Activated CD4-positive, alpha-beta memory T cell treated with anti-CD3 and anti-CD28 coated beads, Interleukin-2, amount 10 ng/mL, durations not matched to agents 7 days and 5 days (primary cell): Measurements from ENCODE around the gene MYBPHL. TPM values are rescaled to one million over a fixed set of nuclear protein-coding genes. Genes with fewer than 3 reads are reported as not detected.

Experiments
- CTCF ChIA-PET: fragments of 350-600 bp; sonication (Branson Sonifier 250); formaldehyde crosslinking; loops from one replicate; lab custom pipeline; 2021; ENCODE audit warnings: antibody characterized with exemption, inconsistent platforms; lab: Charles Lee
- POLR2A ChIA-PET: fragments of 350-600 bp; sonication (Branson Sonifier 250); formaldehyde crosslinking; loops from one replicate; lab custom pipeline; 2021; ENCODE audit warnings: antibody characterized with exemption; lab: Charles Lee
- DNase-seq: peaks from one replicate; pipeline ENCODE4 v3.0.0-alpha.2; 2020
- H3K27ac Mint-ChIP-seq: one replicate; pipeline ENCODE4 v1.8.0; 2021; ENCODE audit warnings: mild to moderate bottlenecking, mixed read lengths
- H3K27me3 Mint-ChIP-seq: one replicate; pipeline ENCODE4 v1.8.0; 2021; ENCODE audit warnings: mixed read lengths
- H3K36me3 Mint-ChIP-seq: one replicate; pipeline ENCODE4 v1.8.0; 2021; ENCODE audit warnings: low read depth, mixed read lengths
- H3K4me1 Mint-ChIP-seq: one replicate; pipeline ENCODE4 v1.8.0; 2021; ENCODE audit warnings: mixed read lengths
- H3K4me3 Mint-ChIP-seq: one replicate; pipeline ENCODE4 v1.8.0; 2021; ENCODE audit warnings: mild to moderate bottlenecking, mixed read lengths
- H3K9me3 Mint-ChIP-seq: one replicate; pipeline ENCODE4 v1.8.0; 2021; ENCODE audit warnings: mixed read lengths
- total RNA-seq, 2 experiments: library from RNA; stranded (reverse); gene quantifications; one replicate each; pipeline ENCODE4 v1.2.3, GENCODE V29; 2021

The MYBPHL gene
- total RNA-seq, 2 experiments from 2014 or later, result not detected

DNA sequence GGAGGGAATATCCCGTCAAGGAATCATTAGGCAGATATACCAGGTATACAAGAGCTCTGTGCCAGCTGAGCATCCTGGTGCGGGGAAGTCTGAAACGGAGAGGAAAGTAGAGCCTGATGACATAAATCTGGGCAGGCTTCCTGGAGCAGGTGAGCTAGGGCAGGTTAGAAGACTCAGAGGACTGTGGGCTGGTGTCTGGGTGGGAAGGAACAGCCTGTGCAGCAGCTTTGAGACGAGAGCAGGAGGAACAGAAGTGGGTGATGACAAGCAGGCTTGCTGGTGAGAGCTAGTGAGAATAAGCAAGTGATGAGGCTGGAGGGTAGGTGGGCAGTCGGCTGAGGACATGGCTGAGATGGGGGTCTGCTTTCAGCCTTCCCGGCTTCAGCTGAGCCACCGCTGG, 50.7 kb downstream of the MYBPHL start:
- H3K9me3 Mint-ChIP-seq, result no peaks in the 10 kb centered on the region
- H3K27me3 Mint-ChIP-seq, result peaks cover 14% of the 10 kb centered on the region
- no peak overlapping the region for H3K27ac Mint-ChIP-seq
- H3K4me1 Mint-ChIP-seq, result no peaks in the 10 kb centered on the region
- no peak for DNase-seq
- no peak overlapping the region for H3K4me3 Mint-ChIP-seq
- no peaks in the 10 kb centered on the region for H3K36me3 Mint-ChIP-seq
- ChIA-PET POLR2A (interaction anchor here (1.1 kb wide), 1 partner anchor 27 kb away, joined by 3 read pairs; the partner anchor contains the start of gene PSRC1), CTCF (interaction anchor here (1.1 to 1.7 kb wide), 2 partner anchors 238 to 276 kb away, joined by 3 to 4 read pairs; partner anchors contain the start of gene CYB561D1)

DNA sequence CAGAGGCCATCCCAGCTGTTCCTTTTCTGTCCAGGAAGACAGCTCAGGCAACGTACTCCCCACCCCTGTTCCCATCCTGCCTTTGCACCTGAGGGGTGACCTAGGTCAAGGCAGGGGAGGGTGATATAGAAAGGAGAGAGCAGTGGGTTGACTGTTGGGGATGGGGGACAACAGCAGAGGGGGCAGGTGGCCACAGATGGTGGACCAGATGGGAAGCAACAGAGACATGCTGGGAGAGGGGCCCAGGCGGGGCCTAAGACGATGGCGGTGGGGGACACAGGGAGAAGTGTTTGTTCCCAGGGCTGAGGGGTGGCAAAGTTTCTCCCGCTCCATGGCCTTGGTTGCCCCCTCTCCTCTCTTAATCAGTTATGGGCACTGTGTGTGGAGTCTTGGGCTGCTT, 51.1 kb downstream of the MYBPHL start:
- Mint-ChIP-seq H3K9me3 (no peaks in the 10 kb centered on the region), H3K4me1 (peaks cover under 1% of the 10 kb centered on the region), H3K27ac (no peak overlapping the region), H3K4me3 (no peak overlapping the region), H3K36me3 (no peaks in the 10 kb centered on the region), H3K27me3 (peaks cover 15% of the 10 kb centered on the region)
- no peak for DNase-seq
- CTCF ChIA-PET, result interaction anchor here (1.1 kb wide), 1 partner anchor 238 kb away, joined by 3 read pairs; the partner anchor contains the start of gene CYB561D1
- POLR2A ChIA-PET, result no interaction called here

DNA sequence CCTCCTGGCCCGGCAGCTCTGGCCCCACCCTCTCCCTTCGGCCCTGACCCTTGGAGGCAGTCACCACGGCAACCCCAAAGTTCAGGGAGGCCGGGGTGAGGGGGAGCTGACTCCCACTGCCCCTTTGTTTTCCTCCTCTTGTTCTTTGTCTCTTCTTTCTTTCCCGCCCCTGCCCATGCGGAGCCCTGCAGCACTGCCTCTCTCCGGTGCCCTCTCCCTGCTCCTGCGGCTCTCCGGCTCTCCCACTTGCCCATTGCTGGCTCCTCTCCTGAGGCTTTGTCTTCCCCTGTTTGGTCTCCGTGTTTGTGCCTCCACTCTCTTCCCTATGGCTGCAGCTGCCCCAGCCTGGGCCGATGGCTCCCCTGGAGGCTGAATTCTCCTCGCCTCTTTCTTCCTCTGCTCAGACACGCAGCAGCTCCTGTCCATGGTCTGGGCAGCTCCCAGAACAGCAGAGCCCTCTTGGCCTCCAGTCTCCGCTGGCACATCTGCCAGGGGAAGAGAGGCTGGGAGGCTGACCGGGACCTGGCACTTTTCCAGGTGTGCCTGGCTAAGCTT, 51.6 kb downstream of the MYBPHL start:
- Mint-ChIP-seq H3K27me3 (peaks cover 16% of the 10 kb centered on the region), H3K4me1 (peaks cover 2% of the 10 kb centered on the region), H3K36me3 (no peaks in the 10 kb centered on the region), H3K27ac (no peak overlapping the region), H3K4me3 (no peak overlapping the region), H3K9me3 (no peaks in the 10 kb centered on the region)
- no peak for DNase-seq
- POLR2A ChIA-PET, result interaction anchor here (1.0 kb wide), 1 partner anchor 143 kb away, joined by 3 read pairs; the partner anchor contains the start of gene SORT1
- CTCF ChIA-PET, result interaction anchor here (1.7 kb wide), 1 partner anchor 54 kb away, joined by 4 read pairs; no protein-coding TSS in a partner anchor

- no peak for DNase-seq
- ChIA-PET POLR2A (interaction anchor here (1.0 to 1.2 kb wide), 2 partner anchors 143 to 171 kb away, joined by 3 read pairs; partner anchors contain the start of genes PSMA5 and SORT1), CTCF (interaction anchor here (1.7 kb wide), 1 partner anchor 53 kb away, joined by 4 read pairs; no protein-coding TSS in a partner anchor)
- Mint-ChIP-seq H3K4me1 (peaks cover 2% of the 10 kb centered on the region), H3K9me3 (no peaks in the 10 kb centered on the region), H3K4me3 (no peak overlapping the region), H3K27me3 (peaks cover 16% of the 10 kb centered on the region), H3K27ac (no peak overlapping the region), H3K36me3 (no peaks in the 10 kb centered on the region)
Observed at GRCh38 chr1:109254621-109255096, 52.2 kb downstream of the MYBPHL start.

DNA sequence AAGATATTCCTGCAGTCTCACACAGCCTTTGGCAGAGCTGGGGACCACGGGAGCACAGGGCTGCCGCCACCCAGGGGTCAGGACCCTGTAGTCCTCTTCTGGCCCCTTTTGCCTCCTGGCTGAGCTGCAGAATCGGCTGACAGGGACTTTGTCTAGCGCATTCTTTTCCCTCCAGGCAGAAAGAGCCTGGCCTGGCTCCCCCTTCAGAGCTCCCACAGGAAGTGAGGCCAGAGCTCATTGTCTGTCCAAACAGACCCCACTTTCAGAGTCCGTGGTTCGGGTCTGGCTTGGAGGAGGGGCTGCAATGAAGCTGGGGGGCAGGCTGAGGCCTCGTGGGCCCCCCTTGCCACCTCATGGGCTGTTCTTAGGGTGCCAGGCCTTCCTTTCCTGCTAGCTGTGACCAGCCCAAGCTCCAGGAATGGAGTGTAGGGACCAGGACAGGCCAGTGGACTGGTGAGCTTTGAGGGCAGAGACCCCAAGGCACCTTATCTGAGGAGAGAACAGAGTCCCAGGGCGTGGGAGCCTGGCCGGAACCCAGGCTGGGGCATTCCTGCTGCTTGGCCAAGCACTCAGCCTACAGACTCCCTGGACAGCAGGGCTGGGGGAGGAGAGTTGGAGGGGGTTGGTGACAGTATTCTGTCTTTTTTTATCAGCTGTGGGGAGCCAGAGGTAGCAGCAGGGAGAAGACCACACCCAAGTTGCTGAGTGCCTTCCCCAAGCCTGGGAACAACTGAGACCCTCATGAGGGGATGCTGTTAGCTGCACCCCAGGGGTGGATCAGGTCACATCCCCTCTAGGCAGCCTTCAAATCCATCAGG, 52.8 kb downstream of the MYBPHL start:
- POLR2A ChIA-PET, result interaction anchor here (1.0 to 1.2 kb wide), 2 partner anchors 144 to 172 kb away, joined by 3 read pairs; partner anchors contain the start of genes PSMA5 and SORT1
- CTCF ChIA-PET, result interaction anchor here (0.9 to 1.7 kb wide), 3 partner anchors 10 to 278 kb away, joined by 4 read pairs; no protein-coding TSS in a partner anchor
- H3K4me1 Mint-ChIP-seq, result peaks cover 5% of the 10 kb centered on the region
- DNase-seq, result no peak
- H3K4me3 Mint-ChIP-seq, result no peak overlapping the region
- peaks cover 19% of the 10 kb centered on the region for H3K27me3 Mint-ChIP-seq
- no peak overlapping the region for H3K27ac Mint-ChIP-seq
- no peaks in the 10 kb centered on the region for H3K36me3 Mint-ChIP-seq
- H3K9me3 Mint-ChIP-seq, result no peaks in the 10 kb centered on the region

DNA sequence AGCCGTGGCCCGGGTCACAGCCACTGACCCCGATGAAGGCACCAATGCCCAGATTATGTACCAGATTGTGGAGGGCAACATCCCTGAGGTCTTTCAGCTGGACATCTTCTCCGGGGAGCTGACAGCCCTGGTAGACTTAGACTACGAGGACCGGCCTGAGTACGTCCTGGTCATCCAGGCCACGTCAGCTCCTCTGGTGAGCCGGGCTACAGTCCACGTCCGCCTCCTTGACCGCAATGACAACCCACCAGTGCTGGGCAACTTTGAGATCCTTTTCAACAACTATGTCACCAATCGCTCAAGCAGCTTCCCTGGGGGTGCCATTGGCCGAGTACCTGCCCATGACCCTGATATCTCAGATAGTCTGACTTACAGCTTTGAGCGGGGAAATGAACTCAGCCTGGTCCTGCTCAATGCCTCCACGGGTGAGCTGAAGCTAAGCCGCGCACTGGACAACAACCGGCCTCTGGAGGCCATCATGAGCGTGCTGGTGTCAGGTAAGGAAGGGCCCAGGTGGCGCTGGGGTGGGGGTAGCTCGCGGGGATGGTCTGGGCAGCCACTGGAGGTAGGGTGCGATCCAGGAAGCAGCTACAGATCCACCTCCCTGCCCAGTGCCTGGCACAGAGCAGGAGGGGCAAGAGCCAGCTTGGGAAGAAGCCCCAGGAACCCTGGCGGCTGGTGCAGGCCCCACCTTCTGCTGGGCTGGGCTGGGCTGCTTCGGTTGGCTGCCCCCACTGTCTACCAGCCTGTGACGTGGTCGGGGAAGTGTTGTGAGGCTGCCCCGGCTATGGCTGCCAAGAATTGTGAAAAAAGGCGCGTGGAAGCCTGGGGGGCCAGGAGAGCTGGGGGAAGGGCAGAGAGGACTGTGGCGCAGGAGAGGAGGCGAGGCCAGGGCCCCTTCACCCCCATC, 53.7 kb downstream of the MYBPHL start:
- Mint-ChIP-seq H3K4me3 (no peak overlapping the region), H3K27ac (no peak overlapping the region), H3K27me3 (peaks cover 20% of the 10 kb centered on the region), H3K4me1 (peaks cover 6% of the 10 kb centered on the region), H3K9me3 (no peaks in the 10 kb centered on the region), H3K36me3 (no peaks in the 10 kb centered on the region)
- POLR2A ChIA-PET, result interaction anchor here (1.2 kb wide), 1 partner anchor 173 kb away, joined by 3 read pairs; the partner anchor contains the start of gene PSMA5
- CTCF ChIA-PET, result interaction anchor here (0.9 to 1.7 kb wide), 3 partner anchors 11 to 279 kb away, joined by 4 read pairs; no protein-coding TSS in a partner anchor
- no peak for DNase-seq

GRCh38 chr1:109252167-109252892, 54.5 kb downstream of the MYBPHL start:
- no peak overlapping the region for H3K4me3 Mint-ChIP-seq
- no peak overlapping the region for H3K27ac Mint-ChIP-seq
- no peak for DNase-seq
- H3K27me3 Mint-ChIP-seq, result peaks cover 22% of the 10 kb centered on the region
- ChIA-PET CTCF (no interaction called here), POLR2A (no interaction called here)
- peaks cover 6% of the 10 kb centered on the region for H3K4me1 Mint-ChIP-seq
- H3K9me3 Mint-ChIP-seq, result no peaks in the 10 kb centered on the region
- no peaks in the 10 kb centered on the region for H3K36me3 Mint-ChIP-seq

DNA sequence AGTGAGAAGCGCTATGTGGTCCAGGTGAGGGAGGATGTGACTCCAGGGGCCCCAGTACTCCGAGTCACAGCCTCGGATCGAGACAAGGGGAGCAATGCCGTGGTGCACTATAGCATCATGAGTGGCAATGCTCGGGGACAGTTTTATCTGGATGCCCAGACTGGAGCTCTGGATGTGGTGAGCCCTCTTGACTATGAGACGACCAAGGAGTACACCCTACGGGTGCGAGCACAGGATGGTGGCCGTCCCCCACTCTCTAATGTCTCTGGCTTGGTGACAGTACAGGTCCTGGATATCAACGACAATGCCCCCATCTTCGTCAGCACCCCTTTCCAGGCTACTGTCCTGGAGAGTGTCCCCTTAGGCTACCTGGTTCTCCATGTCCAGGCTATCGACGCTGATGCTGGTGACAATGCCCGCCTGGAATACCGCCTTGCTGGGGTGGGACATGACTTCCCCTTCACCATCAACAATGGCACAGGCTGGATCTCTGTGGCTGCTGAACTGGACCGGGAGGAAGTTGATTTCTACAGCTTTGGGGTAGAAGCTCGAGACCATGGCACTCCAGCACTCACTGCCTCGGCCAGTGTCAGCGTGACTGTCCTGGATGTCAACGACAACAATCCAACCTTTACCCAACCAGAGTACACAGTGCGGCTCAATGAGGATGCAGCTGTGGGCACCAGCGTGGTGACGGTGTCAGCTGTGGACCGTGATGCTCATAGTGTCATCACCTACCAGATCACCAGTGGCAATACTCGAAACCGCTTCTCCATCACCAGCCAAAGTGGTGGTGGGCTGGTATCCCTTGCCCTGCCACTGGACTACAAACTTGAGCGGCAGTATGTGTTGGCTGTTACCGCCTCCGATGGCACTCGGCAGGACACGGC, 55.3 kb downstream of the MYBPHL start:
- Mint-ChIP-seq H3K27me3 (peaks cover 25% of the 10 kb centered on the region), H3K27ac (no peak overlapping the region), H3K9me3 (no peaks in the 10 kb centered on the region), H3K4me3 (peak overlapping the region; percentile 4), H3K36me3 (no peaks in the 10 kb centered on the region), H3K4me1 (peaks cover 6% of the 10 kb centered on the region)
- POLR2A ChIA-PET, result interaction anchor here (1.4 to 1.5 kb wide), 2 partner anchors 37 to 137 kb away, joined by 3 to 4 read pairs; no protein-coding TSS in a partner anchor
- no peak for DNase-seq
- CTCF ChIA-PET, result interaction anchor here (0.6 kb wide), 1 partner anchor 101 kb away, joined by 3 read pairs; no protein-coding TSS in a partner anchor

GRCh38 chr1:109250454-109251276, 56.1 kb downstream of the MYBPHL start:
- POLR2A ChIA-PET, result interaction anchor here (1.4 to 2.2 kb wide), 3 partner anchors 36 to 233 kb away, joined by 3 to 5 read pairs (median 4); partner anchors contain the start of gene ATXN7L2
- Mint-ChIP-seq H3K27ac (no peak overlapping the region), H3K4me3 (peak overlapping the region; percentile 63), H3K27me3 (peaks cover 23% of the 10 kb centered on the region), H3K4me1 (peaks cover 6% of the 10 kb centered on the region), H3K9me3 (no peaks in the 10 kb centered on the region), H3K36me3 (no peaks in the 10 kb centered on the region)
- CTCF ChIA-PET, result interaction anchor here (1.0 kb wide), 1 partner anchor 11 kb away, joined by 4 read pairs; no protein-coding TSS in a partner anchor
- DNase-seq, result no peak
